ENCODE results near the gene RBP2.

The RBP2 gene

DNA sequence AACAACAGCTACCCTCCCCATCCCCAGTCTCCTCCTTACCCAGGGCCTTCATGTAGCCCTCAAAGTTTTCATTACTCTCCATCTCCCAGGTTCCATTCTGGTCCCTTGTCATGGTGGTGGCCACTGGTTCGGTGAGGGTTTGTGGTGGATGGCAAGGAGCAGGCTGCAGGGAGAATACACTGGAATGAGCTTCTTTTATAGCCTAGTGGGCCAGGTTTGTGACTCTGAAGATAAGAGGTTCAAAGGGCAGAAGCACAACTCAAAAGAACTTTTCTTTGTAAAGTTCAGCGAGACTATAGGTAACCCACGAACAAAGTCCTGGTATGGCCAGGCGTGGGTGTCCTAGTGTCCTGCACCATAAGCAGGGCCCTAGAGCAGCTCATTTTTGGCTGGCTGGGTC lies at the start of gene RBP2:
Gene RBP2 (minus strand): TSS at position 169 of the 400 bp plus-strand sequence. CDS start 57 bp downstream, at position 112.
- no peak for DNase-seq (ENCODE audit: low read depth, low spot score)

DNA sequence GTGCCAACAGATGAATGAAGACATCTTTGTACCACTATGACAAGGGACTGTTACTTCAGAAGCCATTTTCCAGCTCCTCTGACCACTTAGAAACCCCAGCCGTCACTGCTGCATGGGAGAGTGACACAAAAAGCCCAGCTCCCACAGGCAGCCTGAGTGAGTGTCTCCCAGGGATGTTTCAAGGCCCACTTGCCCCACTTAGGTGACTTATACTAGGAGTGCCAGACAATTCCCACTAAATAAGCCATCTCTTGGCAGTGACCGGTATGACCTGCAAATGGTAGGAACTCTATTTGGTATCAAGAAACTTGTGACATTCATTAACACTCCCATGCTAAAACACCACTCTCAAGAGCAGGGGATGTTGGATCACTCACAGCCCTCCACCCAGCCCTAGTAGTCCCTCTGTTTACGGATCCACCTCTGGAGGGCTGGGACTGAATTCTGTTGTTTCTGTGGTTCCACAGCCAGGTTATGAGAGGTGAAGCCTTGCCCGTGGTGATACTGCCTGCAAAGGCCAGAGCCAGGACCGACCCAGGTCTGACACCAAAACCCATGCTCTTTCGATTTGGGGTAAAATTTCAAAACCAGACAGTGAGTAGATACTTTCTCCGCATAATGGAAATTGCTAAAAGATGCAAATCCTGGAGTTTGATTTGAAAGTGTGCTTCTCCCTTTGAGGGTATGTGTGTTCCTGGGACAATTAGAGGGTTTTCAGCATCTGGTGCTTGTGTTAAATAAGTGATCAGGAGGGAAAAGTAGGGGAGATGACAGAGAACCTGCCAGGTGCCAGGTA lies 48.7 kb upstream of the RBP2 start:
- no peak for DNase-seq (ENCODE audit: low read depth, low spot score)

DNA sequence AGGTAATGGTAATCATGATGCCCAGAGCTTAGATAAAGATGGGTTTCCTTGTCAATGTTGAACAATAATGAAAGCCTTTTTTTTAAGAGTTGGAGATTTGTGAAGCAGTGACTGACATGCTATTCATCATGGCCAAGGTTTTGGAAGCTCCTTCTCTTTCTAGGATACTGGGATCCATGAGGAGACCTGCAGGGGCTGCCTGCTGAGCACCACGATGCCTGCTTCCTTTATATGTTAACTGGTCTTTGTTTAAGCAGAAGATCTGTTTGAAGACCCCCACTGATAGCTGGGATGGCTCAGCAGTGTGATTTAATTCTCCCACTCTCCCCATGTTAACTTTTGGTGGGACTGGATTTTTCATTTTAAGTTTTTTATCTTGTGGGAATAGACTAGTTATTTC lies 47.4 kb upstream of the RBP2 start:
- DNase-seq (ENCODE audit: low read depth, low spot score), result no peak

DNA sequence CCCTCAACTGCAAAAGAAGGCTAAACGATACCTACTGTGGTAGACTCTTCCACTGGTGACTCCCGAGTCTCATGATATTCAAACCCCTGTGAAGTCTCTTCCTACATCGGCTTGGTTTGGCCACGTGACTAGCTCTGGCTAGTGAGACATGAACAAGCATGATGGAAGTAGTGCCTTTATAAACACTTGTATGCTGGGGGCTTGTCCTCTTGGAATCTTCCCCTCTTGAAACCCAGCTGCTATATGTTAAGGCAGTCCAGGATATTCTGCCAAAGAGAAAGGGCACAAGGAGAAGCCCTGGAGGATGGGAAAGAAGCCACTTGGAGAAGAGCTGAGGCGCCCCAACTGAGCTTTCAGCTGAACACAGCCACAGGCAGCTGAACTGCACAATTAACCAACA lies 46.9 kb upstream of the RBP2 start:
- no peak for DNase-seq (ENCODE audit: low read depth, low spot score)

DNA sequence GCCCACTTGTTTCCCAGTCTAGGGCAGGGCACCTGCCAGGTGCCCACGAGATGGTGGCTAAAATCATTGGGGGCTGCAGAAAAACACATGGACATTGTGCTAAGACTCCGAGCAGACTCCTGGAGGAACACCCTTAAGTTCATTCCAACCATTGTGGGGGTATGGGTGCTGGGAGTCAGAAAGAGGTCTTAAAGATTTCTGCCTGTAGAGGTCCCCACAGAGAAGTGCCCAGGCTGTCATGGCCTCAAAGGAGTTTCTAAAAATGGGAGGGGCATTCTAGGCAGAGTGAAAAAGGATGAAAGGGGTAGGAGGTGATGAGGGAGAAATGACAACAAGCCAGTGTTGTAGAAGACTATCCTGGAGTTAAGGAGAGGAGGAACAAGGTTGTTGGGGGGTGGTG lies 46.1 kb upstream of the RBP2 start:
- no peak for DNase-seq (ENCODE audit: low read depth, low spot score)

DNA sequence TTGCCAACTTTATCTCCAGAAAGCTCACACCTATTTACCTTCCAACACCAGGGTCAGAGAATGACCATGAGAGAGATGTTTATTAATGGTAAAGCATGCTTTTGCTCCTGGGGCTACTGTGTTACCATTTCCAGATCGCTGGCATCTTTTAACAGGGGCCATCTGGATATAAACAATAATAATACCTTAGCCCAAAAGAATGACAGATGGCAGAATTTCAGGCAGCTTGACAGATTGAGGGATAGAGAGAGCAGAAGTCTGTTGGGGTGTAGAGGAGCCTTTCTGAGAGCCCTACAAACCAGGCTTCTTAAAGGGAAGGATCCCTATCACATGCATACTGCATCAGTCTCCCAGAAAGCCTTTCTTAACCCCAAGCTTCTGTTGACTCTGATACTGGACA lies 45.5 kb upstream of the RBP2 start:
- no peak for DNase-seq (ENCODE audit: low read depth, low spot score)

DNA sequence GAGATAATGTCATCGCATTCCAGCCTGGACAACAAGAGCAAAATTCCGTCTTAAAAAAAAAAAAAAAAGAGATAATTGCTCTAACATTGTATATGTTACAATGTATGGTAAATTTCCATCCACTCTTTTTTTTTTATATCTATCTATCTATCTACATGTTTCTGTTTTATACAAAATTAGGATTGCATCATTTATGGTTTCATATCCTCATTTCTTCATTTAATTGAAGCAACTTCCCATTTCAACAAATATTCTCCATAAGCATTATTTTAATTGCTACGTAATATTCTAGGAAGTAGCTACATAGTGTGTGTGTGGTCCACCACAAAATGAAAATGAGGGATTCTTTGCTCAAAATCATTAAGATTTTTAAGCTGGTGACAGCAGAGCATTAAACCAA lies 44.8 kb upstream of the RBP2 start:
- no peak for DNase-seq (ENCODE audit: low read depth, low spot score)

DNA sequence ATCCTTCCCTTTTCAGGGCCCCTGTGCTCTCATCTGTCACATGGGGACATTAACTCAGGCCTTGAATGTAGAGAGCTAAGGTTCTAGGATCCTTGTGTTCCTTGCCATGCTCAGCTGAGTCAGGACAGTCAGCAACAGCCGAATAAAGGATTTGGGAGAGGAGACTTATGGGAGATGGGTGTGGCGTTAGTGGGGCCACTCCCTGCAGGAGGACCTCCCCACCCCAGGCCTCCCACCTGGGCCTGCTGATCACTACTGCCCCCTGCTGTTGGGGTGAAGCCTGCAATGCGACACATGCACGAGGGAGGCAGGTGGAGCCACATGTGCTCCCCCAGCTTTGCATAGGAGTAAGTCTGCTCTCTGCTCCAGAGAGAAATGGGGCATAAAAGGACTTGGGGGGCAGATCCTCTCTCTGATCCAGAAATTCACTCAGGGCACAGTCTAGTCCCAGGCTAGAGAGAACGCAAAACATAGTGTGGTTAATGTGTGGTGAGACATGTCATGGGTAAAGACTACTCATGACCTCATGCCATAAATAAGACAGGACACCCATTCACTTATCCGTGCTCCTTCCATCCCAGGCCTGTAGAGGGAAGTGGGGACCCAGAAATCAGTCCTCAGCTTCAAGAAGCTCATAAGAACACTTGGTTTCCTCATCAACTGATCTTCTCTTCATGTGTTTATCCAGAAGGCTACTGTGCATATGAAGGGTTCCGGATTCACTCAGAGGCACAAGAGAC lies 43.9 kb upstream of the RBP2 start:
- DNase-seq (ENCODE audit: low read depth, low spot score), result no peak

DNA sequence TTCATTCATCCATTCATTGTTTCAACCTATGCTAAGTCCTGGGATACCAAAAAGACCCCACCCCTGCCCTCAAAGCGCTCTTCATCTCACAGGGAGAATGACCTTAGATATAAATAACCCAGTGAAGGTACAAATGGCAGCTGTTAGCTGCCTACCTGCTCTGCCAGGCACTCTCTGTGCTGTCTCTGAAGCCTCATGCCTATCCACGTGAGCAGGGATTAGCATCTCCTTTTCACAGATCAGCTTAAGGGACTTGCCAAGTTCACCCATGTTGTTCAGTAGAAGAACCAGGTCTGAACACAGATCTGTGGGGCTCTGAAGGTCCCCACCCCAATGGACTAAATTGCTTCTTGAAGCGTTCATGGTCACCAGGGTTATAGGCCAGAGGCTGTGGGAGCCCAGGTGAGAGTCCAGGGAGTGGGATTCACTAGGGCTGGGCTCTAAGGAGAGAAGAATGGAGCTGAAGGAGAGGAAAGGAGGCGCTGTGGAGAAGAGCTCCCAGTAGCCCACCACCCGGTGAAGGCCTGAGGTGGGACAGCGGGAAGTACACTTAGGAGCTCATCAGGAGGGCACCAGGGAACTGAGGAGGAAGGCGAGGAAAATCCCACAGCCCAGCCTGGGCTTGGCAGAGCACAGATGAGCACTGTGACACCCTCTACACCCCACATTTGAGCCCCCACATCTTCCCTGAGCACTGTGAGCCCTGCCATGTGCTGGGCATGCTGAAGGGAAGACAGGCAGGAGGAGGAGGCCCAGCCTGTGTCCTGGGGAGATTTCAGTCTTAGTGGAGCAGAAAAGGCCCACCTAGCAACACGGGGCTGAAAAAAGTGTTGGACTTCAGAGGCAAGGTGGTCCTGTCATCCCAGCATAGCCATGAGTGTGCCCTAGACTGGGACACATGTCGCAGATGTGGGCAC lies 42.9 kb upstream of the RBP2 start:
- DNase-seq (ENCODE audit: low read depth, low spot score), result no peak

DNA sequence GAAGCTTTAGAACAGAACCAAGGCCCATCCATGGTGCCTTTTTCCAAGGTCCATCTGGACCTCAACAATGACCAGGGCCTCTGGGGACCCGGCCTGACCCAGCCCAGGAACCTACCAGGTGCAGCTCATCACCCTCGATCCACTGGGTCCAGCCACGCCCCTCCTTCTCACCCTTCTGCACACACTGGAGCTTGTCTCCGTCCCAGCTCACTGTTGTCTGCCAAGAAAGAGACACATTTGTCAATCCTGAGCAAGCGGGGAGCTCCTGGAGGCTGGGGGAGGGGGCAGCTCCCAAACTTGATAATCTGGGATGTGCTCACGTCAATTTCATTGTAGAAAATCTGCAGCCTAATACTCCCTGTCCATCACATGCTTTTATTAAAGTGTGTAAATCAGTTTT lies 42.0 kb upstream of the RBP2 start:
- DNase-seq (ENCODE audit: low read depth, low spot score), result no peak

DNA sequence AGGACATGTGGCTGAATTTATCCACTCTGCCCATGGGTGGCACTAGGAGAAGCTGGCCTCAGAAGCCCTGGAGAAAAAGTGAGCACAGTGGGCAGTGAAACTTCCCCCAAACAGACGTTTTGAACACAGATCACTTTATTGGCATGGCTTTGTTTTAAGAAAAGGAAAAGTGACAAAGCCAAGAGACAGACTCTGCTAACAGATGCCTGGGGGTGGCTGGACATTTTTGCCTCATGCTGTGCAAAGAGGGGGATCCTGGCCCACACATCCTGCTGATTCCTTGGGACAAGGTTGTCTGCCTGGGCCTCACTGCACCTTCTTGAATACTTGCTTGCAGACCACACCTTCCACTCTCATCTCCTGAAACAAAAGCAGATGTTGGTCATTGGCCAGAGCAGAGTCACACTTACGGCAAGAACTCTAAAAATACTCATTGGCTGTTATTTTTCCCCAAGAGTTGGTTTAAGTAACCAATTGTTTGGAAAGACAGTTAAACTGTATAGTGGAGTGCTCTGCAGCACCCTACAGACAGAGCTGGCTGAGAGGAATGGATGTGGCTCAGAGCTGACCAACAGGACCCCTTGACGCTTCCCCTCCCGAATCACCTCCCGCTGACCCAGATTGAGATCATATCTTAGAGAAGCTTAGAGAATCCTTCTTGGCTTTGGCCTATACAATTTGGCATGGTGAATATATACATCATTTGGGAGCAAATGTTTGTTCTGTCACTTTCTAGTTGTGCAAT lies 41.2 kb upstream of the RBP2 start:
- DNase-seq (ENCODE audit: low read depth, low spot score), result no peak

DNA sequence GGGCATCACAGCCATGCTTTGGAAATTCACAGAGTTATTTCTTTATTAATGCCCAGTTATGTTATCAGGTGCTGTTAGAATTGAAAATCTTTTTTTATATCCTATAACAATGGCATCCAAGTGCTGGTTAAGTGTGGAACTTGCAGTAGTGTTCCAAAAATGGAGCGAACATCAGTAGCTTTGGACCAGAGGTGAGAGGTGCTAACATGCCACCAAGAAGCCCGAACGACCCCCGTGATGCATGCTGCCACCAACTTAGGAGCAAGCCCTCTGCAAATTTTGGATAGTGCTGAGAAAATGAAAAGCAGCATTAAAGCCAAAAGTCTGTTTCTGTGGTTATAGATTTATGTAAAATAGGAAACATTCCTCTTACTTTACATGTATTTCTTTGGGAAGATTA lies 38.4 kb upstream of the RBP2 start:
- DNase-seq (ENCODE audit: low read depth, low spot score), result no peak

DNA sequence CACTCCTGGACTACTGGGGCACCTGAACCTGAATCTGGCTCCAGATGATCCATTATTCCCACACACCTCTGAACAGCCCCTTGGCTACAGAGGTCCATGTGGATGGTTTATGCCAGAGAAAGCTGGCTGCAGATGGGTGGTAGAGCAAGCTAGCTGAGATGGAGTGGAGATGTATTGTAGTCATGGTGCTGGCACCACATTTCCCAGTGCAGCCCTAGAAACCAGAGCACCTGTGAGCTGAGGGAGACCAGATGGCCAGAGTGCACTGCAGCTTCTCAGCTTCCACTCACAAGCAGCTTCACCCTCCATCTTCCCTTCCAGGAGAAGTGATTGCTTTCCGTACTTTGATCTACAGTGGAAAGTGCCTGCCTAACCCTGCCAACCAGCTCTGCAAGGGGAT lies 33.3 kb upstream of the RBP2 start:
- DNase-seq (ENCODE audit: low read depth, low spot score), result no peak

DNA sequence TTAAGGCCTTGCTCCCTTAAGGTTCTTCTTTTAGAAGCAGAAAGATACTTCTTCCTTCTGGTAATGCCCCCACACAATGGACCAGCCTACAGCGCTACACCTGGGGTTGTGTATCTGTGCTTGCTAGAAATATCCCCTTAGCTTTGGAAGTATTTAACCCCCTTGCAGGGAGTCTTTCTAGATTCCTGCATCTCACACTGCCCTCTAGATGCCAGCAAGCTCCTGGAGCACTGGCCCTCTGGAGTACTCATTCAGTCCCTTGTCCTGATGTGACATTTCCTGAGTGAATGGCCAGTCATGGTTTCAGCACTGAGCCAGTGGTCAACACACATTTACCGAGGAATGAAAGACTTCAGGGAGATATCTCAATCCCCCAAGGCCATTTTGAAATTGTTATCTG lies 30.4 kb upstream of the RBP2 start:
- DNase-seq (ENCODE audit: low read depth, low spot score), result no peak

DNA sequence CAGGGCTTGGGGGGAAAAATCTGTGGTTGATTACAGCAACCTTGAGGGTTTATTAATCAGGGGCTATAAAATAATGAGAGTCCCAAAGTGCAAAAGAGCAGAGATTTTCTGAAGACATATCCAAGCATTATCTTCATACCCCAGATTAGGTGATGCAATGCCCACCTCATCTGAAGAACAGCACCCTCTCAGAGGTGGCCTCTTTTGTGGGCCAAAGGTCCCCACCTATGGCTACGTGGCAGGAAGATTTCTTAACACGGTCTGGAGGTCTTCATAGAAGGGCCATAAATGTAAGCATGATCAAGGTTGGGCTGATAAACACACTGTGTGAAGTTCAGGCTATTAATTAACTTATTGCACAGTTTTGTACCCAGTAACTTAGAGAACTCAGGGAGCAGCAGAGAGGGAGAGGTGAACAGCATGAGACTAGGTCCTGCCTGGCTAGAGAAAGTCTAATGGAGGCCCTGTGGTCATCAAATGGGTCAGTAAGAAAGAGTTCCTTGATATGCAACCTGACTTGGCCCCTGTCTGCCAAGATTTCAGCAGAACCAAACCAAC lies 29.6 kb upstream of the RBP2 start:
- no peak for DNase-seq (ENCODE audit: low read depth, low spot score)

DNA sequence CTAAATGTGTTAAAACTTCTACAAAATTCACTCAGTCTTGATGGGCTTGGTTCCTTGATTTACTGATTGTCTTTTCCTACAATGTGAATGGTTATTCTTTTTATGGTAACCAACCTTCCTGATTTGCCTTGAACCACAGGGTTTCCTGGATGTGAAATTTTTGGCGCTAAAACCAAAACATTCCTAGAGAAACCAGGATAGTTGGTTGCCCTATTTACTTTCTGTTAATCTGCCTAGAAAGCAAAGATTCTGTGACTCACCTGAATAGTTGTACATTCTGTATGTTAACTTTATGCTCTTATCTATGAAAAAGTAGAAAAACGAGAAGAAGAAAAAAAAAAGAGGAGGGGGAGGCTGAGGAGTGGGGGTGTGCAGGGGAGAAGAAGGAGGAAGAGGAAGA lies 23.2 kb upstream of the RBP2 start:
- no peak for DNase-seq (ENCODE audit: low read depth, low spot score)

DNA sequence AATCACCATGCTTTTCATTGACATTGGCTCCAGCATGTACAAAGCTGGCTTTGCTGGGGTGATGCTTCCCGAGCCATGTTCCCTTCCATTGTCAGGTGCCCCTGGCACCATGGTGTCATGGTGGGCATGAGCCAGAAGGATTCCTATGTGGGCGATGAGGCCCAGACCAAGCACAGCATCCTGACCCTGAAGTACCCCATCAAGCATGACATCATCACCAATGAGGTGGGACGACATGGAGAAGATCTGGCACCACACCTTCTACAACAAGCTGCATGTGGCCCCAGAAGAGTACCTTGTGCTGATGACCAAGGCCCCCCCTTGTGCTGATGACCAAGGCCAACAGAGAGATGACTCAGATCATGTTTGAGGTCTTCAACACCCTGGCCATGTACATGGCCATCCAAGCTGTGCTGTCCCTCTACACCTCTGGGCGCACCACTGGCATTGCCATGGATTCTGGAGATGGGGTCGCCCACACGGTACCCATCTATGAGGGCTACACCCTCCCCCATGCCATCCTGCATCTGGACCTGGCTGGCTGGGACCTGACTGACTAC lies 17.6 kb upstream of the RBP2 start:
- DNase-seq (ENCODE audit: low read depth, low spot score), result no peak

DNA sequence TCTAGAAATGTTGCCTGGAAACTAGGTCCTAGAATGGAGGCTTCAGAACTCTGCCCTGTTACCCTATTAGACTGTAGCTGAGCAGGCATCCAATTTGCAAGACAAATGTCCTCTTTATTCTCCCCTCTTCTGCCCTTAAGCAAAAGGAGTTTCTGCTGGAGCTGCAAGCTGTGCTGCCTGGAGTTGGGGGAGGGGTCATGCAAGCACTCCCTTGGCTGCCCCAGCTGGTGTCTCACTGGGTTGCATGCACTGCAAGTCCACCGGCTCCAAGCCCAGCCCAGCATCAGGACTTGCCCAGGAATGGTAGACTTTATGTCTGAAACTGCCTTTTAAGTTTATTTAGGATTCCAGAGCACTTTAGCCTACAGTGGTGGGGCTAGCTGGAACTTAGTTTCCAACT lies 15.7 kb upstream of the RBP2 start:
- no peak for DNase-seq (ENCODE audit: low read depth, low spot score)

DNA sequence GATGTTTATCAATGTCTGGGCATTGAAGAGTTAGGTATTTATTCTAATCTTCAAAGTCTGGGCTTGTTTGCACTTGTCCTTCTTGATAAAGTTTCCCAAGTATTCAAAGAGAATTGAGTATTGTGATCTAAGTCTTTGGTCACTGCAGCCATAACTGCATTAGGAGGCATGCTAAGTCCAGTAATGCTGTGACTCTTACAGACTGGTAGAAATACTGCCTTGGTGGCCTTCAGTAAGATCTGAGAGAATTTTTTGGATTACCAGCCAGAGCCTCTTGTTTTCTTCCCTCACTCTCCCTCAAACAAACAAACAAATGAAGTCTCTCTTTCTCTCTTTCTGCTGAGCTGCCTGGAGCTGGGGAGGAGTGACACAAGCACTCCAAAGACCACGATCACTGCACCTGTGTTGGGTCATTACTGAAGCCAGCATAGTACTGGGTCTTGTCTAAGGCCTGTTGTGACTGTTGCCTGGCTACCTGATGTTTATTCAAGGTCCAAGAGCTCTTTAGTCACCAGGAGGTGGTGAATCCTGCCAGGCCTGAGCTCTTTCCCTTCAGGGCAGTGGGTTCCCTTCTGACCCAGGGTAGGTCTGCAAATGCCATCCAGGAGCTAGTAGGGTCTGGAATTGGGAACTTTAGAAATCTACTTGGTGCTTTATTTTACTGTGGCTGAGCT lies 14.8 kb upstream of the RBP2 start:
- peak; percentile 6 for DNase-seq (ENCODE audit: low read depth, low spot score)

DNA sequence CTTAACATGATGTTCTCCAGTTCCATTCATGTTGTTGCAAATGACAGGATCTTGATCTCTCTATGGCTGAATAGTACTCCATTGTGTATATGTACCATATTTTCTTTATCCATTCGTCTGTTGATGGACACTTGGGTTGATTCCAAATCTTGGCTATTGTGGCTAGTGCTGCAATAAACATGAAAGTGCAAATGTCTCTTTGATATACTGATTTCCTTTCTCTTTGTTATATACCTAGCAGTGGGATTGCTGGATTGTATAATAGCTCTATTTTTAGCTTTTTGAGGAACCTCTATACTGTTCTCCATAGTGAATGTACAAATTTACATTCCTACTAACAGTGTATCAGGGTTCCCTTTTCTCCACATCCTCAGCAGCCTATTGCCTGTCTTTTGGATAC lies 5.9 kb upstream of the RBP2 start:
- DNase-seq (ENCODE audit: low read depth, low spot score), result no peak

All from astrocyte of the hippocampus (primary cell).